ENCODE results near the gene MTAP.
A peak's percentile ranks its signal among the peaks of the same experiment; 100 is the strongest.

The MTAP gene

DNA sequence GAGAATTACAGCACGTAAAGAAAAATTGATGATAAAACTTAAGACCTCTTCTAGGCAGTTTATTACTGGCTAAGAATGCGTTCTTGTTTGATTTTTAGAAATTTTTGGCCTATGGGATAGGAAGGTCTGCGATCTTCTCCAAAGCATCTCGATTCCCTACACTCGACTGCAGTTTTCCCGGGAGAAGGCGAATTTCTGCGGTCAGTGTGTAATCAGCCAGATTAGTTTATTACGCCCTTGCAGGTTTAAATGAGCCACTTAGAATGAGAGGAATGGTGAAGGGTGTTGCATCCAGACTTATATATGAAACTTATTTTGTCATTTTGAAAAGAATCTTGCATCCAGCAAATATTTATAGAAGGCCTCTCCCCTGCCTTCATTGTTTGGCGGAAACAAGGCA lies 1.2 kb downstream of the MTAP start:
- TF ChIP-seq, protein P1, sequence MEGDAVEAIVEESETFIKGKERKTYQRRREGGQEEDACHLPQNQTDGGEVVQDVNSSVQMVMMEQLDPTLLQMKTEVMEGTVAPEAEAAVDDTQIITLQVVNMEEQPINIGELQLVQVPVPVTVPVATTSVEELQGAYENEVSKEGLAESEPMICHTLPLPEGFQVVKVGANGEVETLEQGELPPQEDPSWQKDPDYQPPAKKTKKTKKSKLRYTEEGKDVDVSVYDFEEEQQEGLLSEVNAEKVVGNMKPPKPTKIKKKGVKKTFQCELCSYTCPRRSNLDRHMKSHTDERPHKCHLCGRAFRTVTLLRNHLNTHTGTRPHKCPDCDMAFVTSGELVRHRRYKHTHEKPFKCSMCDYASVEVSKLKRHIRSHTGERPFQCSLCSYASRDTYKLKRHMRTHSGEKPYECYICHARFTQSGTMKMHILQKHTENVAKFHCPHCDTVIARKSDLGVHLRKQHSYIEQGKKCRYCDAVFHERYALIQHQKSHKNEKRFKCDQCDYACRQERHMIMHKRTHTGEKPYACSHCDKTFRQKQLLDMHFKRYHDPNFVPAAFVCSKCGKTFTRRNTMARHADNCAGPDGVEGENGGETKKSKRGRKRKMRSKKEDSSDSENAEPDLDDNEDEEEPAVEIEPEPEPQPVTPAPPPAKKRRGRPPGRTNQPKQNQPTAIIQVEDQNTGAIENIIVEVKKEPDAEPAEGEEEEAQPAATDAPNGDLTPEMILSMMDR (IDR thresholded peaks at IDR 0.05), result no peak
- peak overlapping the region; percentile 81 to 95 for H3K27ac ChIP-seq
- DNase-seq (ENCODE audit: low spot score), result no peak
- H3K4me3 ChIP-seq, result peak overlapping the region; percentile 94

DNA sequence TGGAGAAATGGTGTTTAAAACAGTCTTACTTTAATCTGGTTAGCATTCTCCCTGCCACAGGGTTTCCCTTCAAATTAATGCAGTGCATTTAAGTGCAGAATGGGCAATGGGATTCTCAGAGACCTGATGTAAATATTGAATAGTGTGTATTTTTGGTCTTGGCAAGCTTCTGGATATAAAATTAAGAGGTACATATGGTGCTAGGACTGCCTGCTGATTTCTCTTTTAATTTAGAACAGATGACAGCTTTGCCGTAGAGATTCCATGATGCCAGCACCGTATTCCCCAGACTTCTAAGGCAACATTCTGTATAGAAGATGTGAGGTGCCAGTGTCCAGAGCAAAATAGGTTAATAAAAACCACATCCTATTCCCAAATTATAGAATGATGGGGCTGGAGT lies 1.9 kb downstream of the MTAP start:
- Histone ChIP-seq H3K4me3 (peak overlapping the region; percentile 94), H3K27ac (no peak overlapping the region)
- DNase-seq (ENCODE audit: low spot score), result no peak
- TF ChIP-seq, protein P1 (IDR thresholded peaks at IDR 0.05), result no peak

DNA sequence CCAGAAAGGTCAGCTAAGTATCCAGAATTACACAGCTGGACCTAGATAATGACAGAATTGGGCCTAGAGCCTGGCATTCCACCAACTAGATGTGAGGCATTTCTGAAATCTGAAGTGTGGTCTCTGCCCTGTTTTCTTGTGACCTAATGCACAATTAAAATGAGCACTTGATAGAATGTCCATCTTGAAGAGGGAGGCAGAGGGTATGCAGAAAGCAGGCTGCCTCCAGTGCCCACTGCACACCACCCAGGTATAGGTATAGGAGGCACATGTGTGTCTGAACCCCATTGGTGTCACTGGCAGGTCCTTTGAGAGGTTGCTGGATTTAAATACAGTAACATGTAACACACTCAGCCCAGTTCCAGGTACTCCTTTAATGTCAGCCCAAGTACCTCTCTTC lies 2.4 kb downstream of the MTAP start:
- Histone ChIP-seq H3K27ac (no peak overlapping the region), H3K4me3 (no peak overlapping the region)
- DNase-seq (ENCODE audit: low spot score), result no peak
- TF ChIP-seq, protein P1 (IDR thresholded peaks at IDR 0.05), result no peak

DNA sequence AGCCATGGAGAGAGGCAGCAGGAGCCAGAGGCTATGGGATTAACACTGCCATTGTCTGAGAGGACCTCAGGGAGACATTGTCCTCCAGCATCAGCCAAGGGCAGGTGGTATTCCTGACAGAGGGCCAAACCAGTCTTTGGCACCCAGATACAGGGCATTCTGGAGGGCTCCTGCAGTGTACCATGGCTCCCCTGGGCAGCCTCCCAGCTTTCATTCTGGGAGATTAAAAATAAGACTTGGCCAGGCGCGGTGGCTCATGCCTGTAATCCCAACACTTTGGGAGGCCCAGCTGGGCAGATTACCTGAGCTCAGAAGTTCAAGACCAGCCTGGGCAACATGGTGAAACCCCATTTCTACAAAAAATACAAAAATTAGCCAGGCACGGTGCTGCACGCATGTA lies 4.2 kb downstream of the MTAP start:
- TF ChIP-seq, protein P1 (IDR thresholded peaks at IDR 0.05), result no peak
- DNase-seq (ENCODE audit: low spot score), result no peak
- no peak overlapping the region for H3K27ac ChIP-seq
- H3K4me3 ChIP-seq, result no peak overlapping the region

DNA sequence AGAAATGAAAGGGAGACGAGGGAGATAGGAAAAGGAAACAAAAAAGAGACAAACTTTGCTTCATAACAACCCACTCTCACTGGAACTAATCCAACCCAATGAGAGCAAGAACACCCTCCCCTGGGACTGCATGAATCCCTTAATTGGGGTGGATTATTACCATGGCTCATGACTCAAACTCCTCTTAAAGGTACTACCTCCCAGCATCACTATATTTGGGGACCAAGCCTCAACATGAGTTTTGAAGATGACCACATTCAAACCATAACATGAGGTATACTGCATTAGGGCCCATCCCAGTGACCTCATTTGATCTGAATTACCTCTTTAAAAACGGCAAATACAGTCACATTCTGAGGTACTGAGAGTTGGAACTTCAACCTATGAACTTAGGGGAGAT lies 8.0 kb downstream of the MTAP start:
- TF ChIP-seq, protein P1 (IDR thresholded peaks at IDR 0.05), result no peak
- Histone ChIP-seq H3K4me3 (no peak overlapping the region), H3K27ac (no peak overlapping the region)
- DNase-seq (ENCODE audit: low spot score), result no peak

DNA sequence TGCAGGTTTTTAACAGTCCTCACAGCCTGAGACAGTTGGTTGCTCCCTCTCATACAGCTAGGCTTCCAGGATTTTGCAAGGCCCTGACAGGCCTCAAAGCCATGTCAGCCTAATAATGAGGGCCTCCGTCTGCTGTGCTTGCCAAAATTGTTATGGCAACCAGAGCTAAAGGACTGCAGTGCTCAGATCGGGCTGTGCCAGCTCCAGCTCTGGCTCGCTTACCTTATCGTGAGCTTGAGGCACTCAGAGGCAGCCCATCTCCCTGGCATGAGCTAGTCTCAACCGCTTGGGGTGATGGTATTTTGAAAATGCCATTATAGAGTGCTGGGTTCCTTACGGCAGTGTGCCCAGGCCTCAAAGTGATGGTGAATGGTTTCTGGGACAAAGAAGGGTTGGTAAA lies 8.4 kb downstream of the MTAP start:
- no peak overlapping the region for H3K27ac ChIP-seq
- no peak overlapping the region for H3K4me3 ChIP-seq
- TF ChIP-seq, protein P1 (IDR thresholded peaks at IDR 0.05), result no peak
- no peak for DNase-seq (ENCODE audit: low spot score)

- TF ChIP-seq, protein P1 (IDR thresholded peaks at IDR 0.05), result no peak
- no peak for DNase-seq (ENCODE audit: low spot score)
- no peak overlapping the region for H3K4me3 ChIP-seq
- no peak overlapping the region for H3K27ac ChIP-seq
These were observed 9.5 kb downstream of the MTAP start for GRCh38 chr9:21811914-21812313.

Data from coronary artery (tissue), 2 donors.